OCI-LY3 (cell line): Measurements from ENCODE around the gene TMEM190.

ENCODE experiments used
- H2AFZ ChIP-seq: fragments of 200-600, 300-600 bp; shearing (Covaris generic); 2 replicates; pipeline ENCODE4 v1.6.0; 2014; ENCODE audit warnings: antibody characterized with exemption, low read depth, low read length
- H3K27ac ChIP-seq: fragments of 200-600, 300-600 bp; sonication (generic); 2 replicates; pipeline ENCODE4 v1.5.1; 2014; ENCODE audit warnings: mild to moderate bottlenecking, low read length, moderate library complexity, mixed read lengths
- H3K27me3 ChIP-seq: fragments of 200-600, 300-600 bp; sonication (generic); 2 replicates; pipeline ENCODE4 v1.6.1; 2014; ENCODE audit warnings: low read depth, low read length, mixed read lengths
- H3K36me3 ChIP-seq: fragments of 200-600, 300-600 bp; sonication (generic); replicated peaks from 2 replicates; pipeline ENCODE3; 2014; ENCODE audit warnings: low read depth, low read length, mixed read lengths
- H3K4me1 ChIP-seq: fragments of 300-600, 200-600 bp; sonication (generic); 2 replicates; pipeline ENCODE4 v1.6.1; 2014; ENCODE audit warnings: low read length, mixed read lengths
- H3K4me2 ChIP-seq: fragments of 200-600, 300-600 bp; sonication (generic); 2 replicates; pipeline ENCODE4 v1.6.1; 2014; ENCODE audit warnings: low read length, mixed read lengths
- H3K4me3 ChIP-seq: fragments of 300-600, 200-600 bp; sonication (generic); 2 replicates; pipeline ENCODE4 v1.5.1; 2014; ENCODE audit warnings: antibody characterized with exemption, mild to moderate bottlenecking, low read length, moderate library complexity
- H3K79me2 ChIP-seq: fragments of 300-600, 200-600 bp; shearing (Covaris generic); 2 replicates; pipeline ENCODE4 v1.6.1; 2014; ENCODE audit warnings: mild to moderate bottlenecking, low read length, mixed read lengths
- H3K9ac ChIP-seq: fragments of 300-600, 200-600 bp; shearing (Covaris generic); 2 replicates; pipeline ENCODE4 v1.6.0; 2014; ENCODE audit warnings: mild to moderate bottlenecking, low read length, moderate library complexity
- H3K9me3 ChIP-seq: fragments of 200-600, 300-600 bp; shearing (Covaris generic); 2 replicates; pipeline ENCODE4 v1.6.1; 2014; ENCODE audit warnings: low read length, mixed read lengths; ENCODE audit not compliant: insufficient read depth
- H4K20me1 ChIP-seq: fragments of 200-600, 300-600 bp; sonication (generic); 2 replicates; pipeline ENCODE4 v1.6.1; 2016; ENCODE audit warnings: low read length, mixed read lengths; ENCODE audit not compliant: insufficient read depth
- CTCF ChIP-seq: fragments of 200-600, 300-600 bp; sonication (generic); IDR thresholded peaks from 2 replicates; pipeline ENCODE4 v1.5.1; 2014; ENCODE audit warnings: antibody characterized with exemption, low read length, low read depth
- EZH2phosphoT487 ChIP-seq: fragments of 200-600 bp; shearing (Covaris generic); IDR thresholded peaks from 2 replicates; pipeline ENCODE4 v1.6.1; 2018; ENCODE audit warnings: antibody characterized with exemption, mixed run types, low read depth

TMEM190 gene

GRCh38 chr19:55372316-55373081 lies 4.1 kb upstream of the TMEM190 start:
- no peak for TF ChIP-seq CTCF
- no peak for TF ChIP-seq EZH2phosphoT487

GRCh38 chr19:55373306-55373992 lies 3.2 kb upstream of the TMEM190 start:
- TF ChIP-seq EZH2phosphoT487, result no peak
- no peak for TF ChIP-seq CTCF
- H3K9me3 ChIP-seq, result no peaks in the 10 kb centered on the region
- H3K79me2 ChIP-seq, result no peaks in the 10 kb centered on the region
- H3K27me3 ChIP-seq, result peaks cover 21% of the 10 kb centered on the region
- no peaks in the 10 kb centered on the region for H3K36me3 ChIP-seq
- H3K27ac ChIP-seq, result no peak overlapping the region
- no peak overlapping the region for H3K9ac ChIP-seq
- no peak overlapping the region for H3K4me2 ChIP-seq
- peak overlapping the region; percentile 58; the same call in 1 of the 2 replicates for H2AFZ ChIP-seq
- no peaks in the 10 kb centered on the region for H4K20me1 ChIP-seq
- H3K4me1 ChIP-seq, result peaks cover 11% of the 10 kb centered on the region
- H3K4me3 ChIP-seq, result no peak overlapping the region

More at GRCh38 chr19:55372316-55373081, 4.1 kb upstream of the TMEM190 start:
- Histone ChIP-seq H3K27ac (no peak overlapping the region), H3K36me3 (no peaks in the 10 kb centered on the region), H3K4me1 (peaks cover 11% of the 10 kb centered on the region), H3K27me3 (peaks cover 21% of the 10 kb centered on the region), H3K9me3 (no peaks in the 10 kb centered on the region), H3K4me2 (no peak overlapping the region), H3K9ac (no peak overlapping the region), H3K79me2 (no peaks in the 10 kb centered on the region), H4K20me1 (no peaks in the 10 kb centered on the region), H2AFZ (no peak overlapping the region), H3K4me3 (no peak overlapping the region)

GRCh38 chr19:55373993-55374757 lies 2.5 kb upstream of the TMEM190 start:
- peaks cover 11% of the 10 kb centered on the region for H3K4me1 ChIP-seq
- H3K79me2 ChIP-seq, result no peaks in the 10 kb centered on the region
- no peaks in the 10 kb centered on the region for H3K36me3 ChIP-seq
- H3K27ac ChIP-seq, result no peak overlapping the region
- no peak overlapping the region for H3K9ac ChIP-seq
- no peaks in the 10 kb centered on the region for H4K20me1 ChIP-seq
- H3K4me2 ChIP-seq, result no peak overlapping the region
- H3K27me3 ChIP-seq, result peaks cover 21% of the 10 kb centered on the region
- no peak overlapping the region for H2AFZ ChIP-seq
- TF ChIP-seq EZH2phosphoT487, result no peak
- no peak for TF ChIP-seq CTCF
- no peak overlapping the region for H3K4me3 ChIP-seq
- H3K9me3 ChIP-seq, result no peaks in the 10 kb centered on the region
